Caco-2 (cell line): ENCODE results near the gene EPB41L4B. TPM values are rescaled to one million over a fixed set of nuclear protein-coding genes. Genes with fewer than 3 reads are reported as not detected.

Experiments used
- BruUV-seq: library from RNA; stranded (reverse); fragments of 400-500 nt; replicated peaks from 2 replicates; lab custom pipeline; 2021; lab: Mats Ljungman, UMichigan
- CTCF ChIA-PET: fragments of 300-600 bp; sonication (Branson Sonifier 250); formaldehyde crosslinking; loops from one replicate; lab custom pipeline; 2022; ENCODE audit warnings: antibody characterized with exemption; lab: Charles Lee
- POLR2A ChIA-PET: fragments of 300-600 bp; sonication (Branson Sonifier 250); formaldehyde crosslinking; loops from one replicate; lab custom pipeline; 2022; ENCODE audit warnings: antibody characterized with exemption; lab: Charles Lee
- DNase-seq, 2 experiments: peaks; one replicate each; pipeline versions ENCODE4 v3.0.0 to v3.0.0-alpha.2; 2020 to 2022
- H3K27me3 ChIP-seq: replicated peaks from 2 replicates; pipeline ENCODE4 v1.6.0; 2011; ENCODE audit warnings: low read length; ENCODE audit not compliant: control insufficient read depth, insufficient read depth
- H3K36me3 ChIP-seq: 2 replicates; pipeline ENCODE4 v1.5.1; 2011; ENCODE audit warnings: low read length; ENCODE audit not compliant: control insufficient read depth, insufficient read depth
- H3K4me1 ChIP-seq: fragments of 250-450 bp; sonication (Bioruptor Pico); 2 replicates; pipeline ENCODE4 v1.5.1; 2020; ENCODE audit warnings: mild to moderate bottlenecking
- H3K4me3 ChIP-seq: 2 replicates; pipeline ENCODE4 v1.5.1; 2011; ENCODE audit warnings: low read depth, mild to moderate bottlenecking, control low read depth, low read length
- H3K9me3 ChIP-seq: fragments of 250-450 bp; sonication (Bioruptor Pico); 2 replicates; pipeline ENCODE4 v1.5.1; 2020; ENCODE audit warnings: mild to moderate bottlenecking, moderate library complexity
- H3K27ac Mint-ChIP-seq: one replicate; pipeline ENCODE4 v1.8.0; 2022; ENCODE audit warnings: mixed read lengths; ENCODE audit not compliant: unreplicated experiment
- H3K27me3 Mint-ChIP-seq: one replicate; pipeline ENCODE4 v1.8.0; 2022; ENCODE audit warnings: mixed read lengths; ENCODE audit not compliant: insufficient read depth, unreplicated experiment
- H3K36me3 Mint-ChIP-seq: one replicate; pipeline ENCODE4 v1.8.0; 2022; ENCODE audit warnings: mild to moderate bottlenecking, mixed read lengths; ENCODE audit not compliant: insufficient read depth, unreplicated experiment
- H3K4me1 Mint-ChIP-seq: one replicate; pipeline ENCODE4 v1.8.0; 2022; ENCODE audit warnings: low read depth, mixed read lengths; ENCODE audit not compliant: unreplicated experiment
- H3K4me3 Mint-ChIP-seq: one replicate; pipeline ENCODE4 v1.8.0; 2022; ENCODE audit warnings: mild to moderate bottlenecking, moderate library complexity, mixed read lengths; ENCODE audit not compliant: unreplicated experiment
- H3K9me3 Mint-ChIP-seq: one replicate; pipeline ENCODE4 v1.8.0; 2022; ENCODE audit warnings: mixed read lengths; ENCODE audit not compliant: unreplicated experiment
- intact Hi-C: fragments of 100-400 bp; cut with micrococcal nuclease; formaldehyde crosslinking; loops from one replicate; pipeline ENCODE4 v1.10.0; 2022; ENCODE audit not compliant: unreplicated experiment
- total RNA-seq: library from RNA; stranded (reverse); gene quantifications from 2 replicates; pipeline ENCODE4 v1.2.3, GENCODE V29; 2022
- TF ChIP-seq, protein P1 (sequence below), 2 experiments: fragments of 200-600 bp in 1 of 2; IDR thresholded peaks; 1 replicate in 1 of 2; 2 replicates in 1 of 2; pipeline versions ENCODE4 v1.5.1 to v1.8.0; 2011 to 2022; ENCODE audit warnings: antibody characterized with exemption in 1 of 2, control low read depth in 1 of 2, inconsistent platforms in 1 of 2, low read depth in 1 of 2, low read length in 1 of 2, mild to moderate bottlenecking in 1 of 2, moderate library complexity in 1 of 2; ENCODE audit not compliant: insufficient read depth in 1 of 2, severe bottlenecking in 1 of 2, unreplicated experiment in 1 of 2

Gene EPB41L4B
- total RNA-seq, 1 experiment from 2014 or later = 16.3 TPM

DNA sequence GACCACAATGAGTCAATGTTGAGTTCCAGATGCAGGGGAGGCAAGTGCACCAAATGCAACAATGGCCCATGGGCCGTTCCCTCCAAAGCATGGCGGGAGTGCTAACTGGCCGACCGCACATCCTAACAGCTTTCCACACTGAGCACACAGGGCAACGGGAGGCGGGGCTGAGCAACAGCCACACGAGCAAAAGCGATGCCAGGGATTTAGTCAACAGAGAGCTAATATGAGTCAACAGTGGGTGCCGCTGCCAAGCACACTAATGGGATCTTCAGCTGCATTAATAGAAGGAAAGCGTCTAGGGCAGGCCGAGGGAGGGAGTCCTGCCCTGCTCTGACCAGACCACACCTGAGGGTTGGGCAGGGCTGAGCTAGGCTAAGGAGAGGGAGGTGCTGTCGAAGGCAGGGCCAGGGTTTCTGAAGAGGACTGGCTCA is 4.6 kb downstream of the EPB41L4B start:
- H3K4me1 Mint-ChIP-seq = peaks cover 20% of the 10 kb centered on the region
- no peaks in the 10 kb centered on the region for H3K9me3 Mint-ChIP-seq
- H3K4me3 Mint-ChIP-seq = no peak overlapping the region
- Histone ChIP-seq H3K4me3 (no peak overlapping the region), H3K4me1 (peaks cover 19% of the 10 kb centered on the region), H3K36me3 (no peaks in the 10 kb centered on the region), H3K27me3 (no peaks in the 10 kb centered on the region), H3K9me3 (no peaks in the 10 kb centered on the region)
- no TSS peak for BruUV-seq
- TF ChIP-seq, protein P1, sequence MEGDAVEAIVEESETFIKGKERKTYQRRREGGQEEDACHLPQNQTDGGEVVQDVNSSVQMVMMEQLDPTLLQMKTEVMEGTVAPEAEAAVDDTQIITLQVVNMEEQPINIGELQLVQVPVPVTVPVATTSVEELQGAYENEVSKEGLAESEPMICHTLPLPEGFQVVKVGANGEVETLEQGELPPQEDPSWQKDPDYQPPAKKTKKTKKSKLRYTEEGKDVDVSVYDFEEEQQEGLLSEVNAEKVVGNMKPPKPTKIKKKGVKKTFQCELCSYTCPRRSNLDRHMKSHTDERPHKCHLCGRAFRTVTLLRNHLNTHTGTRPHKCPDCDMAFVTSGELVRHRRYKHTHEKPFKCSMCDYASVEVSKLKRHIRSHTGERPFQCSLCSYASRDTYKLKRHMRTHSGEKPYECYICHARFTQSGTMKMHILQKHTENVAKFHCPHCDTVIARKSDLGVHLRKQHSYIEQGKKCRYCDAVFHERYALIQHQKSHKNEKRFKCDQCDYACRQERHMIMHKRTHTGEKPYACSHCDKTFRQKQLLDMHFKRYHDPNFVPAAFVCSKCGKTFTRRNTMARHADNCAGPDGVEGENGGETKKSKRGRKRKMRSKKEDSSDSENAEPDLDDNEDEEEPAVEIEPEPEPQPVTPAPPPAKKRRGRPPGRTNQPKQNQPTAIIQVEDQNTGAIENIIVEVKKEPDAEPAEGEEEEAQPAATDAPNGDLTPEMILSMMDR (IDR thresholded peaks at IDR 0.05; ENCODE audit: insufficient read depth in 1 of 2, low read depth in 1 of 2, low read length in 1 of 2, severe bottlenecking in 1 of 2, unreplicated experiment in 1 of 2) = no peak
- DNase-seq = no peak
- intact Hi-C loops = no loop called here
- ChIA-PET CTCF (interaction anchor here (0.8 kb wide), 1 partner anchor 30 kb away, joined by 3 read pairs; no protein-coding TSS in a partner anchor), POLR2A (no interaction called here)
- H3K27me3 Mint-ChIP-seq = no peaks in the 10 kb centered on the region
- no peak overlapping the region for H3K27ac Mint-ChIP-seq
- H3K36me3 Mint-ChIP-seq = no peaks in the 10 kb centered on the region

DNA sequence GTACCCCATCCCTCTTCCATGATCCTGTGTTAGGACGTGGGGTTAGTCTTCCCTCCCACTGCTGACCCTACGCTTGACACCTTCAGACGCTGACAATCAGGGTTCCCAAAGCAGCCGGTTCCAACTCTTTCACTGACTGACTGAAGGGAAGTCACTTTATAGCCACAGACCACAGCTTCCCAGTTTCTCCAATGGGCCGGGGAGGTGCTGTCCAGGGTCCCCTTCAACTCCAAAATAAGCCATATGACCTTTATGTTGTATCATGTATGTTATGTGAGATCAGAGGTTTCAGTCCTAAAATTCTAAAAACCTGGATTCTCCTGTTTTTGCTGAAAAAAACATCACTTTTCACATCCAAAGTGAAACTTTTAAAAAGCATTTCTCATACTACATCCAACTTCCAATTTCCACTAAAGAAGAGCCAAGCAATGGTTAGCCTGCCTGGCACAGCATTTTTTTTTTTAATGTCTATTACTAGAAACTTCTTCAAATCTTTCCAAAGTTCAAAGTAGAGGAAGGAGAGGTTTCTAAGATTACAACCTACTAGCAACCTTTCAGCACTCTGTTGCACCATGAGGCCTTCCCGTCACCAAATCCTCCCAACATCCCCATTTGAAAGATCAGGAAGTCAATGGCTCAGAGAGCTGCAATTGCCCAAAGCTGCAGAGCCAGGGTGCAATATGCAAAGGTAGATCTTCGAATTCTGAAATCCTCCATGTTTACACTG is 5.2 kb downstream of the EPB41L4B start:
- Mint-ChIP-seq H3K36me3 (peaks cover 5% of the 10 kb centered on the region), H3K27me3 (no peaks in the 10 kb centered on the region), H3K27ac (no peak overlapping the region), H3K4me1 (peaks cover 23% of the 10 kb centered on the region), H3K4me3 (no peak overlapping the region), H3K9me3 (no peaks in the 10 kb centered on the region)
- intact Hi-C loops = no loop called here
- H3K4me3 ChIP-seq = no peak overlapping the region
- ChIA-PET CTCF (no interaction called here), POLR2A (no interaction called here)
- no peaks in the 10 kb centered on the region for H3K27me3 ChIP-seq
- H3K4me1 ChIP-seq = peaks cover 16% of the 10 kb centered on the region; the same call in 1 of the 2 replicates
- no peaks in the 10 kb centered on the region for H3K9me3 ChIP-seq
- no peaks in the 10 kb centered on the region for H3K36me3 ChIP-seq
- no TSS peak for BruUV-seq
- DNase-seq = no peak
- TF ChIP-seq, protein P1 (IDR thresholded peaks at IDR 0.05; ENCODE audit: insufficient read depth in 1 of 2, low read depth in 1 of 2, low read length in 1 of 2, severe bottlenecking in 1 of 2, unreplicated experiment in 1 of 2) = no peak

- Mint-ChIP-seq H3K36me3 (peaks cover 6% of the 10 kb centered on the region), H3K4me3 (no peak overlapping the region), H3K4me1 (peaks cover 24% of the 10 kb centered on the region), H3K27ac (no peak overlapping the region), H3K27me3 (no peaks in the 10 kb centered on the region), H3K9me3 (no peaks in the 10 kb centered on the region)
- TF ChIP-seq, protein P1 (IDR thresholded peaks at IDR 0.05; ENCODE audit: insufficient read depth in 1 of 2, low read depth in 1 of 2, low read length in 1 of 2, severe bottlenecking in 1 of 2, unreplicated experiment in 1 of 2) = no peak
- intact Hi-C loops = no loop called here
- Histone ChIP-seq H3K4me3 (no peak overlapping the region), H3K4me1 (peaks cover 10% of the 10 kb centered on the region; the same call in 1 of the 2 replicates), H3K27me3 (no peaks in the 10 kb centered on the region), H3K36me3 (no peaks in the 10 kb centered on the region), H3K9me3 (no peaks in the 10 kb centered on the region)
- POLR2A ChIA-PET = no interaction called here
- DNase-seq = no peak
- CTCF ChIA-PET = no interaction called here
- no TSS peak for BruUV-seq
Observed at GRCh38 chr9:109314011-109314531, 6.8 kb downstream of the EPB41L4B start.
